ENCODE data around the gene IGF2R.

The IGF2R gene

DNA sequence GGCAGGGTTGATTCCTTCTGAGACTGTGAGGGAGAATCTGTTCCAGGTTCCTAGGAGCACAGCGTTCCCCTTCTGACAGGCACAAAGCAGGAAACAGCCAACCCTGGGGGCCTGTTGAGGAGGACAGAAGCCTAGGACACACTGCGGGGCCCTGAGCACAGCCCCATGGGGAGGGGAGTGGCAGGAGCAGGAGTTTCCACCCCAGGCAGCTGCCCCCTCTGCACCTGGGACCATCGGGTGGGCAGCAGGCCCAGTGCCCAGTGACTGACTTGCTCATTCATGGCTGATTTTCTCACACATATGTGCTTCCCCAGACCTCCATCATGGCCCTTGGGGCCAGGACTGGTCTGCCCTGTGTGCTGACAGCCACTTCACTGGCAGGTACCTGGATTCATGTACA, 146.5 kb downstream of the IGF2R start:
- TF ChIP-seq YY1 (IDR thresholded peaks at IDR 0.05; ENCODE audit: low read depth) (no peak), RAD21 (IDR thresholded peaks at IDR 0.05; ENCODE audit: low read depth) (no peak), EP300 (IDR thresholded peaks at IDR 0.05; ENCODE audit: borderline replicate concordance) (no peak), TEAD4 (IDR thresholded peaks at IDR 0.05) (no peak), ZBTB7A (IDR thresholded peaks at IDR 0.05; ENCODE audit: low read depth) (no peak), CREB1 (IDR thresholded peaks at IDR 0.05; ENCODE audit: low read depth) (no peak), FOXM1 (IDR thresholded peaks at IDR 0.05; ENCODE audit: borderline replicate concordance, low read depth) (no peak), TAF1 (IDR thresholded peaks at IDR 0.05; ENCODE audit: low read depth) (no peak), CEBPB (IDR thresholded peaks at IDR 0.05) (no peak), EGR1 (IDR thresholded peaks at IDR 0.05) (no peak), NFIC (IDR thresholded peaks at IDR 0.05) (no peak)
- TF ChIP-seq, protein P1, sequence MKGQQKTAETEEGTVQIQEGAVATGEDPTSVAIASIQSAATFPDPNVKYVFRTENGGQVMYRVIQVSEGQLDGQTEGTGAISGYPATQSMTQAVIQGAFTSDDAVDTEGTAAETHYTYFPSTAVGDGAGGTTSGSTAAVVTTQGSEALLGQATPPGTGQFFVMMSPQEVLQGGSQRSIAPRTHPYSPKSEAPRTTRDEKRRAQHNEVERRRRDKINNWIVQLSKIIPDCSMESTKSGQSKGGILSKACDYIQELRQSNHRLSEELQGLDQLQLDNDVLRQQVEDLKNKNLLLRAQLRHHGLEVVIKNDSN (IDR thresholded peaks at IDR 0.05): no peak
- TF ChIP-seq, protein P2, sequence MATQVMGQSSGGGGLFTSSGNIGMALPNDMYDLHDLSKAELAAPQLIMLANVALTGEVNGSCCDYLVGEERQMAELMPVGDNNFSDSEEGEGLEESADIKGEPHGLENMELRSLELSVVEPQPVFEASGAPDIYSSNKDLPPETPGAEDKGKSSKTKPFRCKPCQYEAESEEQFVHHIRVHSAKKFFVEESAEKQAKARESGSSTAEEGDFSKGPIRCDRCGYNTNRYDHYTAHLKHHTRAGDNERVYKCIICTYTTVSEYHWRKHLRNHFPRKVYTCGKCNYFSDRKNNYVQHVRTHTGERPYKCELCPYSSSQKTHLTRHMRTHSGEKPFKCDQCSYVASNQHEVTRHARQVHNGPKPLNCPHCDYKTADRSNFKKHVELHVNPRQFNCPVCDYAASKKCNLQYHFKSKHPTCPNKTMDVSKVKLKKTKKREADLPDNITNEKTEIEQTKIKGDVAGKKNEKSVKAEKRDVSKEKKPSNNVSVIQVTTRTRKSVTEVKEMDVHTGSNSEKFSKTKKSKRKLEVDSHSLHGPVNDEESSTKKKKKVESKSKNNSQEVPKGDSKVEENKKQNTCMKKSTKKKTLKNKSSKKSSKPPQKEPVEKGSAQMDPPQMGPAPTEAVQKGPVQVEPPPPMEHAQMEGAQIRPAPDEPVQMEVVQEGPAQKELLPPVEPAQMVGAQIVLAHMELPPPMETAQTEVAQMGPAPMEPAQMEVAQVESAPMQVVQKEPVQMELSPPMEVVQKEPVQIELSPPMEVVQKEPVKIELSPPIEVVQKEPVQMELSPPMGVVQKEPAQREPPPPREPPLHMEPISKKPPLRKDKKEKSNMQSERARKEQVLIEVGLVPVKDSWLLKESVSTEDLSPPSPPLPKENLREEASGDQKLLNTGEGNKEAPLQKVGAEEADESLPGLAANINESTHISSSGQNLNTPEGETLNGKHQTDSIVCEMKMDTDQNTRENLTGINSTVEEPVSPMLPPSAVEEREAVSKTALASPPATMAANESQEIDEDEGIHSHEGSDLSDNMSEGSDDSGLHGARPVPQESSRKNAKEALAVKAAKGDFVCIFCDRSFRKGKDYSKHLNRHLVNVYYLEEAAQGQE (IDR thresholded peaks at IDR 0.05; ENCODE audit: low read depth): no peak
- TF ChIP-seq, protein P3, sequence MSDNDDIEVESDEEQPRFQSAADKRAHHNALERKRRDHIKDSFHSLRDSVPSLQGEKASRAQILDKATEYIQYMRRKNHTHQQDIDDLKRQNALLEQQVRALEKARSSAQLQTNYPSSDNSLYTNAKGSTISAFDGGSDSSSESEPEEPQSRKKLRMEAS (IDR thresholded peaks at IDR 0.05): no peak

DNA sequence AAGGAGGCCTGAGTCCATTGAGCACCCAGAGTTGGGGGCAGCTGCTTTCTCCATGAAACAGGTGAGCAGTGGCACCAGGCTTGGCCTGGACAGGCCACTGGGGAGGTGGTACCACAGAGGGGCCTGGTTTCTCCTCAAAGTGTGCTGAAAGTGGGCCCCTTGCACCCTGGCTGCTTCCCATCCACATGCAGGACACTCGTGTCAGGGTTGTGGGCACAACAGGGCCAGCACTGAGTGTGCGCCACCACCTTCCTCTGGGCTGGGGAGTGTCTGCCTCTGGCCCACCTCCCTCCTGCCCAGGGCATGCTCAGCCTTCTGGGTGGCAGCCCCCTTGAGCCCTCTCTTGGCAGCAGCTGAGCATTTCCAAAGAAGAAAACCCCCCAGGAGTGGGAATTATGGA, 147.5 kb downstream of the IGF2R start:
- TF ChIP-seq EGR1 (IDR thresholded peaks at IDR 0.05) (no peak), TAF1 (IDR thresholded peaks at IDR 0.05; ENCODE audit: low read depth) (no peak), TEAD4 (IDR thresholded peaks at IDR 0.05) (no peak), CEBPB (IDR thresholded peaks at IDR 0.05) (no peak), CREB1 (IDR thresholded peaks at IDR 0.05; ENCODE audit: low read depth) (no peak), TCF12 (IDR thresholded peaks at IDR 0.05; ENCODE audit: low read depth) (no peak), NFIC (IDR thresholded peaks at IDR 0.05) (no peak)
- TF ChIP-seq, protein P3 (IDR thresholded peaks at IDR 0.05): no peak
- TF ChIP-seq, protein P1 (IDR thresholded peaks at IDR 0.05): no peak
- TF ChIP-seq, protein P2 (IDR thresholded peaks at IDR 0.05; ENCODE audit: low read depth): no peak

DNA sequence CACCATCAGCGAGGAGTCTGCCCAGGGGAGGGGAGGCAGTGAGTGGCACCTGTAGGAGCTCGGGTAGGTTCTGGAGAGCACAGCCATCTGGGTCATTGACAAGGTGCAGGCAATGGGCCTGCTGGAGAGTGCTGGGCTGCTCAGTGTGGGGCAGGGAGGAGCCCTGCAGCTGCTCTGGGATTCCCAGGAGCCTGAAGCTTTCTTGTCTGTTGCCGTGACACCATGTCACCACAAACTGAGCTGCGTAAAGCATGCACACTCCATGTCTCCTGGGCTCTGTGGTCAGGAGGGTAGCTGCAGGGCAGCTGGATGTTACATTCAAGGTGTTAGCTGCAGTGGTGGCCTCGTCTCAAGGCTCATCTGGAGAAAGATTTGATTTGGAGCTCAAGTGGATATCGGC, 148.3 kb downstream of the IGF2R start:
- TF ChIP-seq EGR1 (IDR thresholded peaks at IDR 0.05) (no peak), CREB1 (IDR thresholded peaks at IDR 0.05; ENCODE audit: low read depth) (no peak), EP300 (IDR thresholded peaks at IDR 0.05; ENCODE audit: borderline replicate concordance) (no peak)
- TF ChIP-seq, protein P1 (IDR thresholded peaks at IDR 0.05): no peak
- TF ChIP-seq, protein P2 (IDR thresholded peaks at IDR 0.05; ENCODE audit: low read depth): no peak

DNA sequence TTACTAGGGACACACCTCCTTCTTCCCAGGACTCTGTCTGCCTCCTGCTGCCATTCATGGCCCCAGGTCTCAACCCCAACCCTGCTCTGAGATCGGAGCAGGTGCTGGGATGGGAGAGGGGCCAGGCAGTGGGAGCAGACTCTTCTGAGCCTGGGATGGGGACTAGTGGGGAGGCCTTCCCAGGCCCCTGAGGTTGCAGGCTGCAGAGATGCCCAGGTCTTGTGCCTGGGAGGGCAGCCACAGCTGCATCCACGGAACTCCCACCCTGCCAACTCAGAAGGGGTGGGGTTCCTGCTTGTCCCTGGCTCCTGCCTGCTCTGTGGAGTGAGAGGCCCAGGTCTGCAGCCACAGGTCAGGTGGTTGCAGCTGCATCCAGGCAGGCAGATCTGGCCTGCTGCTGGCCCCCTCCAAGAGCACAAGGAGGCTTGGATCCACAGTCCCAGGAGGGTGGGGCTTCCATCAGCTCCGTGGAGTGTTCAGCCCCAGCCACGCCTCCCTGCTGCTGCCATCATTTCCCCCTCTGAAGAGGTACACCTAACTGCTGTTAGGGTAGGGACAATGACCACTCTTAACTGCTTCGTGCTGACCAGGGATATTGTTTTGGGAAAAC, 149.8 kb downstream of the IGF2R start:
- TF ChIP-seq, protein P2 (IDR thresholded peaks at IDR 0.05; ENCODE audit: low read depth): no peak

Measured in Ishikawa (cell line).